Measurements from ENCODE around the gene IGFALS.

Gene IGFALS

GRCh38 chr16:1767116-1767994 is 26.1 kb downstream of the IGFALS start (continued):
- no peak for TF ChIP-seq ESRRG (CRISPR knock-in tag; IDR thresholded peaks at IDR 0.05)
- no peak for TF ChIP-seq TOX (CRISPR knock-in tag; IDR thresholded peaks at IDR 0.05; ENCODE audit: borderline replicate concordance)
- no peak for TF ChIP-seq OSR1 (CRISPR knock-in tag; IDR thresholded peaks at IDR 0.05)

DNA sequence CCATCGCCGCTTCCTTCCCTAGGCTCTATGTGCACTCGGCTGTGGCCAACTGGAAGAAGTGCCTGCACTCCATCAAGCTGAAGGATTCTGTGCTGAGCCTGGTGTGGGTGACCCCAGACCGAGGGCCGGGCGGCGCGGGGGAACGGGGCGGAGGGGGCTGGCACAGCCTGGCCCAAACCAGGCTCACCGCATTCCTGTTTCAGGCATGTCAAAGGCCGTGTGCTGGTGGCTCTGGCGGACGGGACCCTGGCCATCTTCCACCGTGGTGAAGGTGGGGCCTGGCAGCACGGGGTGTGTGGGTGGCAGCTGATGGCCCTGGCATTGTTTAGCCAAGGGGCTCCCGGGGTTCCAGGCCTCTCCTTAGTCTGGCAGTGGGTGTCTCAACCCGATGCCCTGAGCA is 26.8 kb downstream of the IGFALS start:
- TF ChIP-seq GLIS3 (CRISPR knock-in tag; IDR thresholded peaks at IDR 0.05), result no peak
- ATAC-seq, result no peak

- ATAC-seq, result no peak
These were observed 27.3 kb downstream of the IGFALS start for GRCh38 chr16:1766231-1766630.

GRCh38 chr16:1765826-1766225 is 27.7 kb downstream of the IGFALS start:
- ATAC-seq, result no peak
- TF ChIP-seq ZNF8 (CRISPR knock-in tag; IDR thresholded peaks at IDR 0.05), result no peak
- TF ChIP-seq ZFP3 (CRISPR knock-in tag; IDR thresholded peaks at IDR 0.05), result no peak
- no peak for TF ChIP-seq CSDC2 (CRISPR knock-in tag; IDR thresholded peaks at IDR 0.05)
- TF ChIP-seq ARNTL (CRISPR knock-in tag; IDR thresholded peaks at IDR 0.05; ENCODE audit: borderline replicate concordance, low read depth), result no peak
- no peak for TF ChIP-seq SNAI2 (CRISPR knock-in tag; IDR thresholded peaks at IDR 0.05)
- no peak for TF ChIP-seq RARB (CRISPR knock-in tag; IDR thresholded peaks at IDR 0.05)
- TF ChIP-seq, protein P1, sequence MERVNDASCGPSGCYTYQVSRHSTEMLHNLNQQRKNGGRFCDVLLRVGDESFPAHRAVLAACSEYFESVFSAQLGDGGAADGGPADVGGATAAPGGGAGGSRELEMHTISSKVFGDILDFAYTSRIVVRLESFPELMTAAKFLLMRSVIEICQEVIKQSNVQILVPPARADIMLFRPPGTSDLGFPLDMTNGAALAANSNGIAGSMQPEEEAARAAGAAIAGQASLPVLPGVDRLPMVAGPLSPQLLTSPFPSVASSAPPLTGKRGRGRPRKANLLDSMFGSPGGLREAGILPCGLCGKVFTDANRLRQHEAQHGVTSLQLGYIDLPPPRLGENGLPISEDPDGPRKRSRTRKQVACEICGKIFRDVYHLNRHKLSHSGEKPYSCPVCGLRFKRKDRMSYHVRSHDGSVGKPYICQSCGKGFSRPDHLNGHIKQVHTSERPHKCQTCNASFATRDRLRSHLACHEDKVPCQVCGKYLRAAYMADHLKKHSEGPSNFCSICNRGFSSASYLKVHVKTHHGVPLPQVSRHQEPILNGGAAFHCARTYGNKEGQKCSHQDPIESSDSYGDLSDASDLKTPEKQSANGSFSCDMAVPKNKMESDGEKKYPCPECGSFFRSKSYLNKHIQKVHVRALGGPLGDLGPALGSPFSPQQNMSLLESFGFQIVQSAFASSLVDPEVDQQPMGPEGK (CRISPR knock-in tag; IDR thresholded peaks at IDR 0.05; ENCODE audit: borderline replicate concordance), result no peak
- no peak for TF ChIP-seq ZC3H10 (CRISPR knock-in tag; IDR thresholded peaks at IDR 0.05)
- no peak for TF ChIP-seq TCF4 (CRISPR knock-in tag; IDR thresholded peaks at IDR 0.05; ENCODE audit: borderline replicate concordance)
- TF ChIP-seq BACH2 (CRISPR knock-in tag; IDR thresholded peaks at IDR 0.05; ENCODE audit: borderline replicate concordance), result no peak

More at GRCh38 chr16:1766231-1766630, 27.3 kb downstream of the IGFALS start:
- TF ChIP-seq SNAI2 (CRISPR knock-in tag; IDR thresholded peaks at IDR 0.05) (no peak), ZFP30 (CRISPR knock-in tag; IDR thresholded peaks at IDR 0.05) (no peak), OSR1 (CRISPR knock-in tag; IDR thresholded peaks at IDR 0.05) (no peak), ZNF70 (CRISPR knock-in tag; IDR thresholded peaks at IDR 0.05) (no peak), RARB (CRISPR knock-in tag; IDR thresholded peaks at IDR 0.05) (no peak), ZFP3 (CRISPR knock-in tag; IDR thresholded peaks at IDR 0.05) (no peak), ZNF565 (CRISPR knock-in tag; conservative IDR thresholded peaks at IDR 0.05; ENCODE audit: low read depth) (no peak), ZC3H10 (CRISPR knock-in tag; IDR thresholded peaks at IDR 0.05) (no peak)
- TF ChIP-seq, protein P1 (CRISPR knock-in tag; IDR thresholded peaks at IDR 0.05; ENCODE audit: borderline replicate concordance), result no peak
- TF ChIP-seq, protein P2, sequence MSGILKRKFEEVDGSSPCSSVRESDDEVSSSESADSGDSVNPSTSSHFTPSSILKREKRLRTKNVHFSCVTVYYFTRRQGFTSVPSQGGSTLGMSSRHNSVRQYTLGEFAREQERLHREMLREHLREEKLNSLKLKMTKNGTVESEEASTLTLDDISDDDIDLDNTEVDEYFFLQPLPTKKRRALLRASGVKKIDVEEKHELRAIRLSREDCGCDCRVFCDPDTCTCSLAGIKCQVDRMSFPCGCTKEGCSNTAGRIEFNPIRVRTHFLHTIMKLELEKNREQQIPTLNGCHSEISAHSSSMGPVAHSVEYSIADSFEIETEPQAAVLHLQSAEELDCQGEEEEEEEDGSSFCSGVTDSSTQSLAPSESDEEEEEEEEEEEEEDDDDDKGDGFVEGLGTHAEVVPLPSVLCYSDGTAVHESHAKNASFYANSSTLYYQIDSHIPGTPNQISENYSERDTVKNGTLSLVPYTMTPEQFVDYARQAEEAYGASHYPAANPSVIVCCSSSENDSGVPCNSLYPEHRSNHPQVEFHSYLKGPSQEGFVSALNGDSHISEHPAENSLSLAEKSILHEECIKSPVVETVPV (CRISPR knock-in tag; IDR thresholded peaks at IDR 0.05), result no peak
- TF ChIP-seq, protein P3, sequence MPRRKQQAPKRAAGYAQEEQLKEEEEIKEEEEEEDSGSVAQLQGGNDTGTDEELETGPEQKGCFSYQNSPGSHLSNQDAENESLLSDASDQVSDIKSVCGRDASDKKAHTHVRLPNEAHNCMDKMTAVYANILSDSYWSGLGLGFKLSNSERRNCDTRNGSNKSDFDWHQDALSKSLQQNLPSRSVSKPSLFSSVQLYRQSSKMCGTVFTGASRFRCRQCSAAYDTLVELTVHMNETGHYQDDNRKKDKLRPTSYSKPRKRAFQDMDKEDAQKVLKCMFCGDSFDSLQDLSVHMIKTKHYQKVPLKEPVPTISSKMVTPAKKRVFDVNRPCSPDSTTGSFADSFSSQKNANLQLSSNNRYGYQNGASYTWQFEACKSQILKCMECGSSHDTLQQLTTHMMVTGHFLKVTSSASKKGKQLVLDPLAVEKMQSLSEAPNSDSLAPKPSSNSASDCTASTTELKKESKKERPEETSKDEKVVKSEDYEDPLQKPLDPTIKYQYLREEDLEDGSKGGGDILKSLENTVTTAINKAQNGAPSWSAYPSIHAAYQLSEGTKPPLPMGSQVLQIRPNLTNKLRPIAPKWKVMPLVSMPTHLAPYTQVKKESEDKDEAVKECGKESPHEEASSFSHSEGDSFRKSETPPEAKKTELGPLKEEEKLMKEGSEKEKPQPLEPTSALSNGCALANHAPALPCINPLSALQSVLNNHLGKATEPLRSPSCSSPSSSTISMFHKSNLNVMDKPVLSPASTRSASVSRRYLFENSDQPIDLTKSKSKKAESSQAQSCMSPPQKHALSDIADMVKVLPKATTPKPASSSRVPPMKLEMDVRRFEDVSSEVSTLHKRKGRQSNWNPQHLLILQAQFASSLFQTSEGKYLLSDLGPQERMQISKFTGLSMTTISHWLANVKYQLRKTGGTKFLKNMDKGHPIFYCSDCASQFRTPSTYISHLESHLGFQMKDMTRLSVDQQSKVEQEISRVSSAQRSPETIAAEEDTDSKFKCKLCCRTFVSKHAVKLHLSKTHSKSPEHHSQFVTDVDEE (CRISPR knock-in tag; IDR thresholded peaks at IDR 0.05), result no peak
